Peyer's patch (tissue), 4 donors: ENCODE measurements around the gene JCAD. TPM values are rescaled to one million over a fixed set of nuclear protein-coding genes. Genes with fewer than 3 reads are reported as not detected.
"Not testable (repeated sequence)": the region's sequence is repeated elsewhere in the genome, so short reads cannot be mapped to it uniquely, and the experiment has no call there.

ENCODE experiments used
- DNase-seq, 3 donors: peaks; one replicate each; pipeline ENCODE4 v3.0.0-alpha.2; 2017 to 2019
- H3K27ac ChIP-seq, 4 donors: fragments of 200-600 bp; sonication (generic); one replicate each; pipeline ENCODE4 v1.5.1; 2016 to 2019
- H3K27me3 ChIP-seq, 2 donors: fragments of 200-600 bp; sonication (generic); one replicate each; pipeline ENCODE4 v1.5.1; 2019
- H3K36me3 ChIP-seq, 3 donors: fragments of 200-600 bp; sonication (generic); one replicate each; pipeline ENCODE4 v1.5.1; 2016 to 2019
- H3K4me1 ChIP-seq, 4 donors: fragments of 200-600 bp; sonication (generic); one replicate each; pipeline ENCODE4 v1.5.1; 2016 to 2019
- H3K4me3 ChIP-seq, 4 donors: fragments of 200-600 bp; sonication (generic); 1 replicate in 3 of 4; 2 replicates in 1 of 4; pipeline ENCODE4 v1.5.1; 2016 to 2019; ENCODE audit warnings: mild to moderate bottlenecking in 1 of 4
- H3K9me3 ChIP-seq, 4 donors: fragments of 200-600 bp; sonication (generic); one replicate each; pipeline ENCODE4 v1.5.1; 2016 to 2019; ENCODE audit warnings: mild to moderate bottlenecking in 1 of 4
- POLR2A ChIP-seq, 2 donors: fragments of 450-650 bp; IDR thresholded peaks; one replicate each; pipeline ENCODE4 v1.5.1; 2017; ENCODE audit warnings: antibody characterized with exemption in 2 of 2, mild to moderate bottlenecking in 2 of 2, moderate library complexity in 2 of 2
- total RNA-seq, 4 donors: library from RNA; depleted of rRNA; stranded (reverse); fragments of >200 nt; gene quantifications; one replicate each; pipeline ENCODE4 v1.1.0, GENCODE V29; 2016
- TF ChIP-seq, protein P1 (sequence below), 6 experiments: fragments of 450-650 bp in 4 of 6; fragments of 200-600 bp in 2 of 6; sonication (generic) in 1 of 6; IDR thresholded peaks; one replicate each; pipeline ENCODE4 v1.5.1; 2017 to 2019; ENCODE audit warnings: antibody characterized with exemption in 6 of 6, mild to moderate bottlenecking in 3 of 6, moderate library complexity in 1 of 6

Gene JCAD
- total RNA-seq, 4 donors from 2014 or later, result 0.53 to 5.8 (median 2.6) TPM

DNA sequence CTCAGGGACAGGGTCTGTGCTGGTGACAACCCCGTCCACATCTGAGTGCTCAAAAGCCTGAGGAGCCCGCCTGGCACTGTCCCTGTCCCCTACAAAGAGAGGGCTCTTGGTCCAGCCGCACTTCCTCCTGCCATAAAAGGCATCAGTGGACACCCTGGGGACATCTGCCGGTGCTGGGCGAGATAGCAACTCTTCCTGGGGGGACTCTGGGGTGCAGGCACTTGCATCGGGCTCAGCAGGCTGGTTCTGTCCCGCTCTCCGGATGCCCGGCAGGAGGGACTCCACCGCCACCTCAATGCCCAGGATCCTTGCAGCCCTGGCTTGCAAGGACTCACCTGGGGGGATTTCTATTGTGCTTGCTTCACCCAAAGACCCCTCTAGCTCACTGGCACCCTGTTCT is 32.8 kb downstream of the JCAD start:
- Histone ChIP-seq H3K27ac (peak overlapping the region in 1 of 4 donors; percentile 26), H3K4me1 (peaks cover 0 to 12% (median 8%) of the 10 kb centered on the region in 4 donors), H3K36me3 (no peaks in the 10 kb centered on the region), H3K9me3 (no peaks in the 10 kb centered on the region), H3K27me3 (no peaks in the 10 kb centered on the region), H3K4me3 (peak overlapping the region in 1 of 4 donors; percentile 28)
- DNase-seq, result no peak
- TF ChIP-seq POLR2A (IDR thresholded peaks at IDR 0.05), result no peak
- TF ChIP-seq, protein P1, sequence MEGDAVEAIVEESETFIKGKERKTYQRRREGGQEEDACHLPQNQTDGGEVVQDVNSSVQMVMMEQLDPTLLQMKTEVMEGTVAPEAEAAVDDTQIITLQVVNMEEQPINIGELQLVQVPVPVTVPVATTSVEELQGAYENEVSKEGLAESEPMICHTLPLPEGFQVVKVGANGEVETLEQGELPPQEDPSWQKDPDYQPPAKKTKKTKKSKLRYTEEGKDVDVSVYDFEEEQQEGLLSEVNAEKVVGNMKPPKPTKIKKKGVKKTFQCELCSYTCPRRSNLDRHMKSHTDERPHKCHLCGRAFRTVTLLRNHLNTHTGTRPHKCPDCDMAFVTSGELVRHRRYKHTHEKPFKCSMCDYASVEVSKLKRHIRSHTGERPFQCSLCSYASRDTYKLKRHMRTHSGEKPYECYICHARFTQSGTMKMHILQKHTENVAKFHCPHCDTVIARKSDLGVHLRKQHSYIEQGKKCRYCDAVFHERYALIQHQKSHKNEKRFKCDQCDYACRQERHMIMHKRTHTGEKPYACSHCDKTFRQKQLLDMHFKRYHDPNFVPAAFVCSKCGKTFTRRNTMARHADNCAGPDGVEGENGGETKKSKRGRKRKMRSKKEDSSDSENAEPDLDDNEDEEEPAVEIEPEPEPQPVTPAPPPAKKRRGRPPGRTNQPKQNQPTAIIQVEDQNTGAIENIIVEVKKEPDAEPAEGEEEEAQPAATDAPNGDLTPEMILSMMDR (IDR thresholded peaks at IDR 0.05), result no peak

DNA sequence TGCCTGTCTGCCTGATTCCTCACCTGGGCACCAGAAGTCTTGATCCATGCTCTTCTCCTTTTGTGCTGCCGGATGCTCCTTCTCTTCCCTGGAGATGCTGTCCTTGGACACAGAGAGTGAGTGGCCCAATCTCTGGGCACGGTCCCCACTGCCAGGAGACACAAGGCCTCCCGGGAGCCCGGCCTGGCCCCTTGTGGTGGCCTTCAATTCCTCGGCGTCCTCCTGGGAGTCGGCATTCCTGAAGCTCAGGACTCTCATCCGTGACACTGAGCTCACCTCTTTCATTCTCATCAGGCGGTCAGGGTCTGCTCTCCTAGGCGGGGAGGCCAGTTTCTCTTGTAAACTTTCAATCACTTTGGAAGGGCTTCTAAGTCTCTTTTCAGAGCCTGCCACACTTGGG is 33.3 kb downstream of the JCAD start:
- no peak for DNase-seq
- no peaks in the 10 kb centered on the region for H3K36me3 ChIP-seq
- H3K4me1 ChIP-seq, result peaks cover 0 to 12% (median 8%) of the 10 kb centered on the region in 4 donors
- no peak overlapping the region for H3K27ac ChIP-seq
- H3K9me3 ChIP-seq, result no peaks in the 10 kb centered on the region
- H3K4me3 ChIP-seq, result no peak overlapping the region
- no peaks in the 10 kb centered on the region for H3K27me3 ChIP-seq
- TF ChIP-seq, protein P1 (IDR thresholded peaks at IDR 0.05), result no peak
- TF ChIP-seq POLR2A (IDR thresholded peaks at IDR 0.05), result no peak

DNA sequence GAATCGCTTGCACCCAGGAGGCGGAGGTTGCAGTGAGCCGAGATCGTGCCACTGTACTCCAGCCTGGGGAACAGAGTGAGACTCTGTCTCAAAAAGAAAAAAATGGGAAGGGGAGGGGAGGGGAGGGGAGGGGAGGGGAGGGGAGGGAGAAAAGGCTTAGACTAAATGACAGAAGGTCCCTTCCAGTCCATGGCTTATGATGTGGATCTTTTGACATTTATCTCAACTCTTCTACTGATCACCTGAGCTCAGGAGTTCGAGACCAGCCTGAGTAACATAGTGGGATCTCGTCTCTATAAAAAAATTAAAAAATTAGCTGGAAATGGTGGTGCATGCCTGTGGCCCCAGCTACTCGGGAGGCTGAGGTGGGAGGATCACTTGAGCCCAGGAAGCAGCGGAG is 34.0 kb downstream of the JCAD start:
- not testable (repeated sequence) for H3K36me3 ChIP-seq

DNA sequence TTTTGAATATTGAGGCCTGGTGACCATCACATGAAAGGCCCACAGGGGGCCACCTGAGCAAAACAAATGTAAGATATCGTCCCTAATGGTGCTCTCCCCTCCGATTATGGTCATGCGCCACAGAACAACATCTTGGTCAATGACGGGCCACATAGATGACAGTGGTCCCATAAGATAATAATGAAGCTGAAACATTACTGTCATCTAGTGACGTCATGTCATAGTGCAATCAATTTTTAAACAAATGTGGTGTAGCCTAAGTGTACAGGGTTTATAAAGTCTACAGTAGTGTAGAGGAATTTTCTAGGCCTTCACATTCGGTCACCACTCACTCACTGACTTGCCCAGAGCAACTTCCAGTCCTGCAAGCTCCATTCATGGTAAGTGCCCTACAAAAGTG is 36.8 kb downstream of the JCAD start:
- Histone ChIP-seq H3K27ac (no peak overlapping the region), H3K9me3 (no peaks in the 10 kb centered on the region), H3K4me3 (no peak overlapping the region), H3K4me1 (peaks cover 0 to 5% (median 4%) of the 10 kb centered on the region in 4 donors), H3K36me3 (no peaks in the 10 kb centered on the region), H3K27me3 (no peaks in the 10 kb centered on the region)
- DNase-seq, result no peak
- TF ChIP-seq, protein P1 (IDR thresholded peaks at IDR 0.05), result no peak
- TF ChIP-seq POLR2A (IDR thresholded peaks at IDR 0.05), result no peak

More for the DNA sequence above, 34.0 kb downstream of the JCAD start:
- H3K27ac ChIP-seq, DNase-seq, H3K27me3 ChIP-seq, H3K4me3 ChIP-seq, H3K9me3 ChIP-seq: not testable (repeated sequence)
- peaks cover 0 to 12% (median 8%) of the 10 kb centered on the region in 4 donors for H3K4me1 ChIP-seq

DNA sequence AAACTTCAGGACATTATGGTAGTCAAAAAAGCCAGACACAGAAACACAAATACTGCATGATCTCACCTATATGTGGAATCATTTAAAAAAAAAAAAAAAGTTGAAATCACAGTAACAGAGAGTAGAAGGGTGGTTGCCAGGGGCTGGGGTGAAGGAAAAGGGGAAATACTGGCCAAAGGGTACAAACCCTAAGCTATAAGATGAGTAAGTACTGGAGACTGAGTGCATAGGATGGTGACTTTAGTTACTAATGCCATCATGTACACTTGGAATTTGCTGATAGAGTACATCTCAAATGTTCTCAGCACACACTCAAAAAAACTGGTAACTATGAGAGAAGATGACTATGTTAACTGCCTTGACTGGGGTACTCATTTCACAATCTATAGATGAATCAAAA is 39.9 kb downstream of the JCAD start:
- no peaks in the 10 kb centered on the region for H3K36me3 ChIP-seq
- TF ChIP-seq POLR2A (IDR thresholded peaks at IDR 0.05), result no peak
- TF ChIP-seq, protein P1 (IDR thresholded peaks at IDR 0.05), result no peak
- H3K27ac ChIP-seq, result no peak overlapping the region

DNA sequence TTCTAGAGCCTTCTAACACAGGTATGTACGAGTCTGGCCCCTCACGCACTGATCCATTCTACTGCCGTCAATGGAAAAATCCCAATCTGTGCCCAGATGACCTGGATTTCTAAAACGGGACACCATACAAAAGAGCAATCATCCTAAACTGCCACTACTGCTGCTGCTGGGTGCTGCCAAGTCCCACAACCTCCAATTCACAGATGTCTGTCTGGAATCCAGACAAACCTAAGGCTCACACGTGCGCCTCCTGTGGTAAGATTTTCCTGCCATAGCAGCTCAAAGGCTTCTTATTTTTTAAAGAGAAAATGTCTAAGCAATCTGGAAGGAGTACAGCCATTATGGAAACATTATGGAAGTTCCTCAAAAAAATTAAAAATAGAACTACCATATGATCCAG is 40.9 kb downstream of the JCAD start:
- Histone ChIP-seq H3K36me3 (no peaks in the 10 kb centered on the region), H3K4me3 (no peak overlapping the region), H3K9me3 (no peaks in the 10 kb centered on the region), H3K27me3 (no peaks in the 10 kb centered on the region), H3K27ac (no peak overlapping the region), H3K4me1 (no peaks in the 10 kb centered on the region)
- no peak for DNase-seq
- TF ChIP-seq POLR2A (IDR thresholded peaks at IDR 0.05), result no peak
- TF ChIP-seq, protein P1 (IDR thresholded peaks at IDR 0.05), result no peak

More for the DNA sequence above, 39.9 kb downstream of the JCAD start:
- H3K9me3 ChIP-seq, result no peaks in the 10 kb centered on the region
- H3K27me3 ChIP-seq, result no peaks in the 10 kb centered on the region
- no peaks in the 10 kb centered on the region for H3K4me1 ChIP-seq
- no peak overlapping the region for H3K4me3 ChIP-seq
- DNase-seq, result no peak
